OCI-LY3 (cell line): Measurements from ENCODE around the gene SERPINB7.
A peak's percentile ranks its signal among the peaks of the same experiment; 100 is the strongest.

Experiments used
- H2AFZ ChIP-seq: fragments of 200-600, 300-600 bp; shearing (Covaris generic); 2 replicates; pipeline ENCODE4 v1.6.0; 2014; ENCODE audit warnings: antibody characterized with exemption, low read depth, low read length
- H3K27ac ChIP-seq: fragments of 200-600, 300-600 bp; sonication (generic); 2 replicates; pipeline ENCODE4 v1.5.1; 2014; ENCODE audit warnings: mild to moderate bottlenecking, low read length, moderate library complexity, mixed read lengths
- H3K27me3 ChIP-seq: fragments of 200-600, 300-600 bp; sonication (generic); 2 replicates; pipeline ENCODE4 v1.6.1; 2014; ENCODE audit warnings: low read depth, low read length, mixed read lengths
- H3K36me3 ChIP-seq: fragments of 200-600, 300-600 bp; sonication (generic); replicated peaks from 2 replicates; pipeline ENCODE3; 2014; ENCODE audit warnings: low read depth, low read length, mixed read lengths
- H3K4me1 ChIP-seq: fragments of 300-600, 200-600 bp; sonication (generic); 2 replicates; pipeline ENCODE4 v1.6.1; 2014; ENCODE audit warnings: low read length, mixed read lengths
- H3K4me2 ChIP-seq: fragments of 200-600, 300-600 bp; sonication (generic); 2 replicates; pipeline ENCODE4 v1.6.1; 2014; ENCODE audit warnings: low read length, mixed read lengths
- H3K4me3 ChIP-seq: fragments of 300-600, 200-600 bp; sonication (generic); 2 replicates; pipeline ENCODE4 v1.5.1; 2014; ENCODE audit warnings: antibody characterized with exemption, mild to moderate bottlenecking, low read length, moderate library complexity
- H3K79me2 ChIP-seq: fragments of 300-600, 200-600 bp; shearing (Covaris generic); 2 replicates; pipeline ENCODE4 v1.6.1; 2014; ENCODE audit warnings: mild to moderate bottlenecking, low read length, mixed read lengths
- H3K9ac ChIP-seq: fragments of 300-600, 200-600 bp; shearing (Covaris generic); 2 replicates; pipeline ENCODE4 v1.6.0; 2014; ENCODE audit warnings: mild to moderate bottlenecking, low read length, moderate library complexity
- H3K9me3 ChIP-seq: fragments of 200-600, 300-600 bp; shearing (Covaris generic); 2 replicates; pipeline ENCODE4 v1.6.1; 2014; ENCODE audit warnings: low read length, mixed read lengths; ENCODE audit not compliant: insufficient read depth
- H4K20me1 ChIP-seq: fragments of 200-600, 300-600 bp; sonication (generic); 2 replicates; pipeline ENCODE4 v1.6.1; 2016; ENCODE audit warnings: low read length, mixed read lengths; ENCODE audit not compliant: insufficient read depth
- CTCF ChIP-seq: fragments of 200-600, 300-600 bp; sonication (generic); IDR thresholded peaks from 2 replicates; pipeline ENCODE4 v1.5.1; 2014; ENCODE audit warnings: antibody characterized with exemption, low read length, low read depth
- EZH2phosphoT487 ChIP-seq: fragments of 200-600 bp; shearing (Covaris generic); IDR thresholded peaks from 2 replicates; pipeline ENCODE4 v1.6.1; 2018; ENCODE audit warnings: antibody characterized with exemption, mixed run types, low read depth

SERPINB7 gene

GRCh38 chr18:63736876-63737275 lies 38.3 kb upstream of the SERPINB7 start:
- H3K4me1 ChIP-seq, result no peaks in the 10 kb centered on the region
- no peak overlapping the region for H3K9ac ChIP-seq
- H3K4me2 ChIP-seq, result no peak overlapping the region
- no peaks in the 10 kb centered on the region for H3K36me3 ChIP-seq
- H3K79me2 ChIP-seq, result no peaks in the 10 kb centered on the region
- no peaks in the 10 kb centered on the region for H4K20me1 ChIP-seq
- H3K27ac ChIP-seq, result no peak overlapping the region
- no peak for TF ChIP-seq EZH2phosphoT487
- TF ChIP-seq CTCF, result no peak
- H3K4me3 ChIP-seq, result no peak overlapping the region
- H2AFZ ChIP-seq, result no peak overlapping the region
- H3K27me3 ChIP-seq, result peaks cover 24% of the 10 kb centered on the region
- H3K9me3 ChIP-seq, result no peaks in the 10 kb centered on the region

GRCh38 chr18:63741769-63742168 lies 33.4 kb upstream of the SERPINB7 start:
- TF ChIP-seq CTCF, result peak; percentile 61
- TF ChIP-seq EZH2phosphoT487, result no peak
- Histone ChIP-seq H3K79me2 (no peaks in the 10 kb centered on the region), H3K4me3 (no peak overlapping the region), H2AFZ (no peak overlapping the region), H3K9ac (no peak overlapping the region), H4K20me1 (no peaks in the 10 kb centered on the region), H3K9me3 (no peaks in the 10 kb centered on the region), H3K27ac (no peak overlapping the region), H3K4me2 (no peak overlapping the region), H3K4me1 (no peaks in the 10 kb centered on the region), H3K36me3 (no peaks in the 10 kb centered on the region), H3K27me3 (peaks cover 18% of the 10 kb centered on the region)

- Histone ChIP-seq H3K4me3 (no peak overlapping the region), H2AFZ (no peak overlapping the region), H3K9ac (no peak overlapping the region), H3K36me3 (no peaks in the 10 kb centered on the region), H3K79me2 (no peaks in the 10 kb centered on the region), H3K27me3 (no peaks in the 10 kb centered on the region; the same call in 1 of the 2 replicates), H3K27ac (no peak overlapping the region), H3K9me3 (no peaks in the 10 kb centered on the region), H3K4me2 (no peak overlapping the region), H3K4me1 (no peaks in the 10 kb centered on the region), H4K20me1 (no peaks in the 10 kb centered on the region)
- TF ChIP-seq CTCF (no peak), EZH2phosphoT487 (no peak)
These were observed 28.2 kb upstream of the SERPINB7 start for GRCh38 chr18:63747006-63747405.

GRCh38 chr18:63749489-63749888 lies 25.7 kb upstream of the SERPINB7 start:
- H3K36me3 ChIP-seq, result no peaks in the 10 kb centered on the region
- H3K4me3 ChIP-seq, result no peak overlapping the region
- TF ChIP-seq EZH2phosphoT487 (no peak), CTCF (no peak)
- no peaks in the 10 kb centered on the region for H3K79me2 ChIP-seq
- H3K4me2 ChIP-seq, result no peak overlapping the region
- H3K9me3 ChIP-seq, result no peaks in the 10 kb centered on the region
- H2AFZ ChIP-seq, result no peak overlapping the region
- H3K4me1 ChIP-seq, result no peaks in the 10 kb centered on the region
- no peak overlapping the region for H3K9ac ChIP-seq
- H3K27me3 ChIP-seq, result no peaks in the 10 kb centered on the region; the same call in 1 of the 2 replicates
- no peaks in the 10 kb centered on the region for H4K20me1 ChIP-seq
- H3K27ac ChIP-seq, result no peak overlapping the region
